Urinary bladder (tissue), 4 donors: Measurements from ENCODE around the gene MAP1B. TPM values are rescaled to one million over a fixed set of nuclear protein-coding genes. Genes with fewer than 3 reads are reported as not detected.

Experiments used
- DNase-seq: peaks from one replicate; pipeline ENCODE4 v3.0.0-alpha.2; 2015; ENCODE audit errors: extremely low spot score
- H3K27ac ChIP-seq: one replicate; pipeline ENCODE4 v1.5.1; 2013; ENCODE audit warnings: low read depth, mild to moderate bottlenecking, moderate library complexity
- H3K36me3 ChIP-seq: one replicate; pipeline ENCODE4 v1.6.1; 2013; ENCODE audit warnings: mild to moderate bottlenecking, moderate library complexity; ENCODE audit not compliant: insufficient read depth
- H3K4me1 ChIP-seq: one replicate; pipeline ENCODE4 v1.6.1; 2013; ENCODE audit warnings: mild to moderate bottlenecking, moderate library complexity; ENCODE audit not compliant: insufficient read depth
- H3K4me3 ChIP-seq: one replicate; pipeline ENCODE4 v1.5.1; 2013; ENCODE audit warnings: low read depth, low read length
- WGBS: extraction: QIAGEN DNeasy Blood & Tissue Kit; methylation state at CpG from one replicate; pipeline ENCODE4 v1.1.7; 2013; 5-methylcytosine and 5-hydroxymethylcytosine counted together
- polyA plus RNA-seq: library from polyadenylated mRNA; stranded (reverse); fragments of 200-250 nt; gene quantifications from one replicate; pipeline ENCODE4 v1.2.3, GENCODE V29; 2013
- total RNA-seq: library from RNA; depleted of rRNA; stranded (reverse); fragments of >200 nt; gene quantifications from one replicate; pipeline ENCODE4 v1.2.3, GENCODE V29; 2014
- donor health status: healthy with polysubstance abuse.
- donor health status: healthy.

The MAP1B gene
- total and polyA plus RNA-seq, 2 donors = 35.2 to 99.2 TPM

- H3K4me1 ChIP-seq = no peaks in the 10 kb centered on the region
- no peaks in the 10 kb centered on the region for H3K36me3 ChIP-seq
- DNase-seq = no peak
- no peak overlapping the region for H3K27ac ChIP-seq
- H3K4me3 ChIP-seq = no peak overlapping the region
Measured at GRCh38 chr5:72151169-72151568, 43.9 kb downstream of the MAP1B start.

DNA sequence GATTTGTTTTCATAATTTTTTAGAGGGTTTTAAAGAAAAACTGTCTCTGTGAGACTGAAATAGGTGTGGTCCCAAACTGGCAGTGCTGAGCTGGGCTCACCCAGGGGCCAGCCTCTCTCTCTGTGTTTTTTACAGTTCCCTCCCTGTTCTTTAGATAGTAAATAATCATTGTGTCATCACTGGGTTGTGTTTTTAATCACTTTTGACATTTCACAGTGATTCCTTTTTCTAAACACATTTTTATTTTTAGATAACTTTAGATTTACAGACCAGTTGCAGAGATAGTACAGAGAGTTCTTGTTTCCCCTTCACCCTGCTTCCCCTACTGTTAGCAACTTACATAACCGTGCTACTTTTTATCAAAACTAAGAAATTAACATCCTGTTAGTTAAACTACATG is 44.4 kb downstream of the MAP1B start:
- DNase-seq = no peak
- Histone ChIP-seq H3K4me1 (no peaks in the 10 kb centered on the region), H3K27ac (no peak overlapping the region), H3K36me3 (no peaks in the 10 kb centered on the region), H3K4me3 (no peak overlapping the region)
- WGBS = 17% methylated on average over 1 of the region's 1 CpG

DNA sequence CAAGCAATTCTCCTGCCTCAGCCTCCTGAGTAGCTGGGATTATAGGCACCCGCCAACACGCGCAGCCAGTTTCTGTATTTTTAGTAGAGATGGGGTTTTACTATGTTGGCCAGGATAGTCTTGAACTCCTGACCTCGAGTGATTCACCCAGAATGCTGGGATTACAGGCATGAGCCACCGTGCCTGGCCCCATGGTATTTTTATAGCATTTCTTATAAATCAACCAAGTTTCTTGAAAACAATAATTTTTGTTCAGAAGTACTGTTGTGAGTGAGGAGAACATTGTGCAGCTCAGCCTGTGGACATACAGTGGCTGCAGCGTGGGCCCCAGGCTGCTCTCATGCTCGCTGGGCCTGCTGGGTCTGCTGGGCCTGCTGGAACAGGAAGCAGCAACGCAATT is 45.3 kb downstream of the MAP1B start:
- H3K36me3 ChIP-seq = no peaks in the 10 kb centered on the region
- WGBS = 65% methylated on average over 8 of the region's 8 CpGs
- no peak overlapping the region for H3K27ac ChIP-seq
- H3K4me3 ChIP-seq = no peak overlapping the region
- peaks cover 1% of the 10 kb centered on the region for H3K4me1 ChIP-seq
- DNase-seq = no peak

DNA sequence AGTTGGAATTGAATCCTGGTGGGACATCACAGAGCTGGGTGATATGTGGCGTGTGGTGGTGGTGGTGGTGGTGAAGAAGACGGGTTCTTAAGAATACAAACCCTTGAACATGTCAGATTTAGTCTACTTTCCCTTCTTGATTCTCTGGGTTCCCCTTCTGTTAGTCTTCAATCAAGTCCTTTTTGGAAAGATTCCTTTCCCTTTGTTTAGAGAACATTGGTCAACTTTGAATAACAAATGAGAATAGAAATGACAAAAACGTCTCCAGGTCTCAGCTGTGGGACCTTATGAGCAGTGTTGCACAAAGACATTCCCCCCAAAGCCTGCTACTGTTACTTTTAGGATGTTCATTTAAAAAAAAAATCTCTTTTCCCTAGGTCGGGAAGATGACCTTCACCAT is 46.3 kb downstream of the MAP1B start:
- H3K4me1 ChIP-seq = peaks cover 3% of the 10 kb centered on the region
- no peak overlapping the region for H3K4me3 ChIP-seq
- no peaks in the 10 kb centered on the region for H3K36me3 ChIP-seq
- 82% methylated on average over 4 of the region's 4 CpGs for WGBS
- H3K27ac ChIP-seq = no peak overlapping the region
- no peak for DNase-seq

DNA sequence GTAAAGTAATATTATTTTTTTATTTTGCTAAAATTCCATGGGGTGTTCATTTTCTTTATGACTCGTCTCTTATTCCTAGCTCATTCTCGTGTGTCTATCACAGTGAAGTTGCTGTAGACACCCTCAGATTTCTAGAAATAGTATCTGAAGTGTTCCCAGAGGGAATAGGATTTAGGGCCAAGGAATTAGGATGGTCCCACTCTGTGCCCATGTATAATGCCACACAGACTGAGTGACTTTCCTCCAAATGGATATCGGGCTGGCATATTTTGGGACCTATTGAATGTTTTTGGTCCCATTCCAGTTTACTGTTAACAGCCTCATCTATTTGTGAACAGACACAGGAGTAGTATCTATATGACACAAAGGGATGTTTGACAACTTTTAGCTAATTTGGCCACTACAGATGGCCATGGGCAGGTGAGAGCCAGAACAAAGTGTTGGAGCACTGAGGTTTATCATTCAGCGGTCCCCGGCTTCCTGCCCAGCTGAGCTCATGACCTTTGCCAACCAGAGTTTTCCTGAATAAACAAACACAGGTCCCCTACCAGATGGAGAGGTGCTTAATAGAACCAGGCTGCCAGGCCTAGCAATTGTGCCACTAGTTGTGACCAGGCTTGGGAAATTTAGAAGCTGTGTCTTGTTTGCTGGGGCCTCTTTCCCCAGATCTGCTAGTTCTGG is 46.9 kb downstream of the MAP1B start:
- H3K27ac ChIP-seq = no peak overlapping the region
- H3K4me3 ChIP-seq = no peak overlapping the region
- WGBS = 76% methylated on average over 5 of the region's 5 CpGs
- no peaks in the 10 kb centered on the region for H3K36me3 ChIP-seq
- no peak for DNase-seq
- H3K4me1 ChIP-seq = peaks cover 3% of the 10 kb centered on the region

DNA sequence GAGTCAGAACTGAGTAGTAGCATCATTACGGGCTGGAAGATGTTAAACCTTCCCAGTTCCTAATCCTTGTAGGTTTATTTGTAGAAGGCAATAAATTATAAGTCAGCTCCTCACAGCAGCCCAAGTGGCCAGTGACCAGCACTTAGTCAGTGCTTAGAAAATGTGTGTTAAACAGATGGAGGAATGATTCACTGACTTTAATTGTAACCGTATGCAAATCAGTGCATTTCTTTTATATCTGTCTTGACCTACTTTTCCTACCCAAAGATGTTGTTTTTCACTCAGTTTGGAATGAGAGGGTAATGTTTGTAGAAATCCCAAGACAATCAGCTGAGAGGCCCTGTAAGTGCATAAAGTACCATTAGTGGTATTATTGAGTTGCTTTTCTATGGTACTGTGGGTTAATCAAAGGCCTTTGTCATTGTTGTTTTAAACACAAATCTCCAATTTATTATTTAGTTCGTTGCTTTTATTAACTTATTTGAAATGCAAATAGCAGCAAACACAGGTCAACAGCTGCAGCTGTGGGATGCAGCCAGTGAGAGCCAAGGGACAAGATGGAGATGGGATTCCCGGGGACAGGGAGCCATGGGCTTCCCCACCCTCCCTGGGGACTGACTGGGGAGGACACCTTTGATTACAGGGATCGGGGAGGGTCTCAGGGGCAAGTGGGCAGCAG is 49.8 kb downstream of the MAP1B start:
- Histone ChIP-seq H3K4me1 (peaks cover 3% of the 10 kb centered on the region), H3K4me3 (no peak overlapping the region), H3K36me3 (no peaks in the 10 kb centered on the region), H3K27ac (no peak overlapping the region)
- 37% methylated on average over 5 of the region's 5 CpGs for WGBS
- DNase-seq = no peak

- Histone ChIP-seq H3K36me3 (no peaks in the 10 kb centered on the region), H3K27ac (no peak overlapping the region), H3K4me3 (no peak overlapping the region), H3K4me1 (peaks cover 3% of the 10 kb centered on the region)
- WGBS = 66% methylated on average over 3 of the region's 3 CpGs
- no peak for DNase-seq
Measured at GRCh38 chr5:72157625-72157962, 50.3 kb downstream of the MAP1B start.

DNA sequence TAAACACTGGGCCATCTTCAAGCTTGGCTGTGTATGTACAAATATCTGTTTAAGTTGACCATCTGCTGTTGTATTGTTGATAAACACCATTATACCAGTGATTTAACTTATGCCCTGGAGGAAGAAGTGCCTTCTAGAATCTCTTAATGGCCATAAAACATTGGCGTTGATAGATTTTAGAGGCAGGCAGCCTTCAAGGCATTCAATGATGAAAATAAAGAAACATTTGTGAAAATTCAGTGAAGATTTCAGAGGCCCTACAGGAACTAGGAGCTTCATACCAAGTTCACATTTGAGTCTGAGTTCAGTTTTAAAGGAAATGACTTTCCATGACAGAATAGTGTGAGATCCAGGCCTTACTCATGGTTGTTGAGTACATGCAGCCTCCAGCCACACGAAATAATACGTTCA is 52.2 kb downstream of the MAP1B start:
- no peak overlapping the region for H3K27ac ChIP-seq
- no peak for DNase-seq
- WGBS = 87% methylated on average over 3 of the region's 3 CpGs

DNA sequence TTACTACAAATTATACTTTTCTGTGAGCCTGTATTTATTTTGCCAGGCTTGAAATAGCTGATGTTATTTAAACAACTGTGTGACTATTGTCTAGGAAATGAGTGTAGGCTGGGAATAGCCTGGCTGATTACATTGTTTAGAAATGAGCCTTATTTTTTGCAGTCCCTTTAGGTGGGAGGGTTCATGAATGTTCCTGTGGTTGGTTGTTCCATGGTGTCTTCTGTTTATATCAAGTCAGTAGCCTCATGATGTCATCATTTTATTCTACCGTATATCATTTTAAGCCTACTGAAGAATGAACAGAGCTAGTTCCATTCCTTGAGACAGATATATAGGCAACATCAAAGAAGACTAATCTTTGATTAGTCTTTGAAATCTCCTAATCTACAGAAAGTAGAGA is 53.1 kb downstream of the MAP1B start:
- 28% methylated on average over 1 of the region's 1 CpG for WGBS
- Histone ChIP-seq H3K4me1 (peaks cover 3% of the 10 kb centered on the region), H3K27ac (no peak overlapping the region), H3K4me3 (no peak overlapping the region), H3K36me3 (no peaks in the 10 kb centered on the region)
- no peak for DNase-seq

More for the DNA sequence above, 52.2 kb downstream of the MAP1B start:
- no peaks in the 10 kb centered on the region for H3K36me3 ChIP-seq
- H3K4me3 ChIP-seq = no peak overlapping the region
- peaks cover 3% of the 10 kb centered on the region for H3K4me1 ChIP-seq

DNA sequence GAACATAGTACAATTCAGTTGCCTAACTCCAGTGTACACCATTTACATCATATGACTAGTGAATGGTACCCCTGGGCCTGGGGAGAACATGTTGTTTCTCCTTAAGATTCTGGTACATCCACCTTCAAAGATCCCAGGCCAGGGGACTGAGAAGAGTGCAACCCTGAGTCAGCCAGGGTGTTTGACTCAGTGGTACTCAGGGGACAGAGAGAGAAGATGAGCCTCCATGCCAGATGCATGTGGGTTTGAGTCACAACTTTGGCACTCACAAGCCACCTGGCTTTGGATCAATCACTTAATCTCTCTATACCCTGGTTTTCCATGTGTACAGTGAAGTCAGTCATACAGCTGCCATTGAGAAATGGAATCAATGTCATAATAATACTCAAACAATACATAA is 53.7 kb downstream of the MAP1B start:
- no peak for DNase-seq

DNA sequence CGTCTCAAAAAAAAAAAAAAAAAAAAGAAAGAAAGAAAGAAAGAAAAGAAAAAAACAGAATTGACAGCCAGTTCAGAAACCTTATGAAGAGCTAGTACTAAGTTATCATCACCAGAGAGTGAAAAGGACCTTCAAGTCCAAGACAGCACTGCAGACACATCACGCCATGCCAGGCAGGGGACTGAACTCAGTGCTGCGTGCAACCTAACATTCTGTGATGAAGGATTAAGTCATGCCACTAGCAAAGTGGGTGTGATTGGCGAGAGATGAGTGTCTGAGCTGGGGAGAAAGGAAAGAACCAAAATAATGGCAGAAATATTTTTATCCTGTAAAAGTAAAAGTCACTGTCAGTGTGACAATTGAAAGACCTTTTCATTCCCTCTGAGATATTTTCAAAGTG is 54.7 kb downstream of the MAP1B start:
- 98% methylated on average over 4 of the region's 4 CpGs for WGBS
- H3K4me1 ChIP-seq = peaks cover 3% of the 10 kb centered on the region
- H3K27ac ChIP-seq = no peak overlapping the region
- DNase-seq = no peak
- no peak overlapping the region for H3K4me3 ChIP-seq
- H3K36me3 ChIP-seq = no peaks in the 10 kb centered on the region

More for the DNA sequence above, 53.7 kb downstream of the MAP1B start:
- H3K4me1 ChIP-seq = peaks cover 3% of the 10 kb centered on the region
- H3K36me3 ChIP-seq = no peaks in the 10 kb centered on the region
- H3K4me3 ChIP-seq = no peak overlapping the region
- no peak overlapping the region for H3K27ac ChIP-seq

GRCh38 chr5:72163349-72163983 is 56.2 kb downstream of the MAP1B start:
- H3K27ac ChIP-seq = no peak overlapping the region
- no peak for DNase-seq
- no peaks in the 10 kb centered on the region for H3K36me3 ChIP-seq
- 96% methylated on average over 2 of the region's 2 CpGs for WGBS
- no peak overlapping the region for H3K4me3 ChIP-seq
- H3K4me1 ChIP-seq = no peaks in the 10 kb centered on the region

GRCh38 chr5:72166070-72166979 is 59.0 kb downstream of the MAP1B start:
- DNase-seq = peak; percentile 83
- WGBS = 22% methylated on average over 15 of the region's 15 CpGs
- no peak overlapping the region for H3K4me3 ChIP-seq
- H3K4me1 ChIP-seq = no peaks in the 10 kb centered on the region
- no peak overlapping the region for H3K27ac ChIP-seq
- H3K36me3 ChIP-seq = no peaks in the 10 kb centered on the region
